CD4-positive, CD25-positive, alpha-beta regulatory T cell (primary cell): ENCODE data around the gene MYL7. TPM values are rescaled to one million over a fixed set of nuclear protein-coding genes. Genes with fewer than 3 reads are reported as not detected.

Source experiments
- ATAC-seq, 2 donors: fragments of 150-1000 bp; cut with Tn5 transposase; one replicate each; pipeline ENCODE4 v1.10.0; 2021; ENCODE audit warnings: low read depth in 2 of 2, moderate number of reproducible peaks in 2 of 2, moderate library complexity in 1 of 2
- DNase-seq, 3 donors: peaks; one replicate each; pipeline versions ENCODE4 v3.0.0 to v3.0.0-alpha.2; 2012 to 2022; ENCODE audit warnings: mixed read lengths in 1 of 3
- H3K27ac ChIP-seq: one replicate; pipeline ENCODE4 v1.7.0; 2013; ENCODE audit warnings: mild to moderate bottlenecking, low read length; ENCODE audit not compliant: insufficient read depth, poor library complexity, severe bottlenecking
- H3K27me3 ChIP-seq: one replicate; pipeline ENCODE4 v1.7.0; 2013; ENCODE audit warnings: low read length; ENCODE audit not compliant: control insufficient read depth, insufficient read depth
- H3K36me3 ChIP-seq: one replicate; pipeline ENCODE4 v1.7.0; 2013; ENCODE audit warnings: mild to moderate bottlenecking, low read length, moderate library complexity; ENCODE audit not compliant: control insufficient read depth, insufficient read depth
- H3K4me1 ChIP-seq: 2 replicates; pipeline ENCODE4 v1.7.0; 2013; ENCODE audit warnings: mild to moderate bottlenecking, low read length; ENCODE audit not compliant: insufficient read depth, control insufficient read depth, poor library complexity, severe bottlenecking
- H3K4me3 ChIP-seq: one replicate; pipeline ENCODE4 v1.7.0; 2013; ENCODE audit warnings: low read depth, mild to moderate bottlenecking, low read length, moderate library complexity
- H3K9me3 ChIP-seq, 2 experiments: 1 replicate in 1 of 2; 2 replicates in 1 of 2; pipeline ENCODE4 v1.7.0; 2013; ENCODE audit warnings: low read length in 2 of 2, mild to moderate bottlenecking in 1 of 2, moderate library complexity in 1 of 2; ENCODE audit not compliant: control insufficient read depth in 2 of 2
- H3K27ac Mint-ChIP-seq, 3 donors: one replicate each; pipeline ENCODE4 v1.8.0; 2020 to 2022; ENCODE audit warnings: mild to moderate bottlenecking in 3 of 3, mixed read lengths in 3 of 3, moderate library complexity in 2 of 3
- H3K27me3 Mint-ChIP-seq: one replicate; pipeline ENCODE4 v1.8.0; 2022; ENCODE audit warnings: mild to moderate bottlenecking, mixed read lengths
- H3K36me3 Mint-ChIP-seq: one replicate; pipeline ENCODE4 v1.8.0; 2020; ENCODE audit warnings: mixed read lengths
- H3K4me1 Mint-ChIP-seq, 4 donors: one replicate each; pipeline ENCODE4 v1.8.0; 2020 to 2022; ENCODE audit warnings: mixed read lengths in 4 of 4, mild to moderate bottlenecking in 1 of 4
- H3K4me3 Mint-ChIP-seq, 4 donors: one replicate each; pipeline ENCODE4 v1.8.0; 2020 to 2022; ENCODE audit warnings: mild to moderate bottlenecking in 4 of 4, mixed read lengths in 4 of 4, moderate library complexity in 3 of 4
- H3K9me3 Mint-ChIP-seq, 7 donors: one replicate each; pipeline ENCODE4 v1.8.0; 2020 to 2022; ENCODE audit warnings: mixed read lengths in 7 of 7, mild to moderate bottlenecking in 3 of 7, moderate library complexity in 2 of 7
- polyA plus RNA-seq, 4 donors: library from polyadenylated mRNA; unstranded; fragments of 300-500 nt; fragmentation: Illumina TruSeq; gene quantifications; one replicate each; pipeline ENCODE4 v1.2.3, GENCODE V29; 2021
- total RNA-seq: library from RNA; stranded (reverse); gene quantifications from one replicate; pipeline ENCODE4 v1.2.3, GENCODE V29; 2022

The MYL7 gene
- total and polyA plus RNA-seq, 5 donors from 2014 or later = not detected

GRCh38 chr7:44147026-44147991 lies 6.2 kb upstream of the MYL7 start:
- Mint-ChIP-seq H3K27me3 (peaks cover 9% of the 10 kb centered on the region), H3K4me3 (peak overlapping the region in 3 of 4 donors; percentile 43 to 52 (median 49)), H3K4me1 (peaks cover 0 to 14% (median 0%) of the 10 kb centered on the region in 4 donors), H3K27ac (peak overlapping the region in 1 of 3 donors; percentile 23), H3K36me3 (no peaks in the 10 kb centered on the region), H3K9me3 (peaks cover 0 to 1% (median 0%) of the 10 kb centered on the region in 7 donors)
- H3K9me3 ChIP-seq = no peaks in the 10 kb centered on the region
- H3K27ac ChIP-seq = no peak overlapping the region
- ATAC-seq (no peak), DNase-seq (no peak)
- peaks cover 7% of the 10 kb centered on the region for H3K4me1 ChIP-seq
- H3K4me3 ChIP-seq = no peak overlapping the region
- H3K27me3 ChIP-seq = no peaks in the 10 kb centered on the region
- no peaks in the 10 kb centered on the region for H3K36me3 ChIP-seq

GRCh38 chr7:44145969-44146911 lies 5.1 kb upstream of the MYL7 start:
- peaks cover 0 to 1% (median 0%) of the 10 kb centered on the region in 7 donors for H3K9me3 Mint-ChIP-seq
- peak; percentile 40 to 73 (median 66) for DNase-seq
- peak overlapping the region; percentile 49 to 75 (median 62) for H3K4me3 Mint-ChIP-seq
- no peaks in the 10 kb centered on the region for H3K27me3 ChIP-seq
- ATAC-seq = peak in 1 of 2 donors; percentile 44
- peaks cover 9% of the 10 kb centered on the region for H3K27me3 Mint-ChIP-seq
- no peaks in the 10 kb centered on the region for H3K9me3 ChIP-seq
- no peaks in the 10 kb centered on the region for H3K36me3 ChIP-seq
- H3K36me3 Mint-ChIP-seq = no peaks in the 10 kb centered on the region
- H3K4me1 ChIP-seq = peaks cover 7% of the 10 kb centered on the region
- H3K4me3 ChIP-seq = no peak overlapping the region
- H3K27ac ChIP-seq = no peak overlapping the region
- peak overlapping the region in 2 of 3 donors; percentile 76 to 86 for H3K27ac Mint-ChIP-seq
- H3K4me1 Mint-ChIP-seq = peaks cover 0 to 14% (median 0%) of the 10 kb centered on the region in 4 donors

DNA sequence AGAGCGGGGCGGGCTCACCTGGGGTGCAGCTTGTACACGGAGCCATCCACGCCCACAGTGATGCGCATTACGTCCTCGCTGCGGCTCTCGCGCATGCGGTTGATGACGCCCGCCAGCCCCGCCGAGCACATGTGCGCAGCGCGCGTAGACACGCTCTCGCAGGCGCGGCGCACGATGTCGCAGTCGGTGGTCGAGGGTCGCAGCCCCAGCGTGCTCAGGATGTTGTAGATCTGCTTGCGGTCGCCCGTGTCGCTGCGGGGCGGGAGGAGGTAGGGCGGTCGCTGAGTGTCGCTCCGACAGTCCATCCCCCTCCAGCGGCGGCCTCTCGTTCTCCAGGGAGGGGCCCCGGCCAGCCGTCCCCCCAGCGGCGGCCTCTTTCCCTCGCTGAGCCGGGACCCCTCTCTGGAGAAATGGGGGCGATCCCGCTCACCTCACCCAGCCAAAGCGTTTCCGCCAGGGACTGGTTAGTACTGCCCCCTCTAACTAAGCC lies 4.4 kb upstream of the MYL7 start:
- H3K27ac ChIP-seq = no peak overlapping the region
- Mint-ChIP-seq H3K27ac (peak overlapping the region in 2 of 3 donors; percentile 76 to 86), H3K9me3 (peaks cover 0 to 1% (median 0%) of the 10 kb centered on the region in 7 donors), H3K4me1 (peaks cover 0 to 14% (median 0%) of the 10 kb centered on the region in 4 donors), H3K36me3 (no peaks in the 10 kb centered on the region), H3K27me3 (peaks cover 9% of the 10 kb centered on the region), H3K4me3 (peak overlapping the region; percentile 17 to 75 (median 66))
- no peaks in the 10 kb centered on the region for H3K36me3 ChIP-seq
- DNase-seq (peak; percentile 49 to 52 (median 51)), ATAC-seq (peak; percentile 40 to 48)
- no peak overlapping the region for H3K4me3 ChIP-seq
- peaks cover 7% of the 10 kb centered on the region for H3K4me1 ChIP-seq
- H3K27me3 ChIP-seq = no peaks in the 10 kb centered on the region
- H3K9me3 ChIP-seq = no peaks in the 10 kb centered on the region

- ATAC-seq (no peak), DNase-seq (no peak)
- H3K27me3 Mint-ChIP-seq = peaks cover 9% of the 10 kb centered on the region
- peak overlapping the region in 3 of 4 donors; percentile 63 to 75 (median 70) for H3K4me3 Mint-ChIP-seq
- Histone ChIP-seq H3K27ac (no peak overlapping the region), H3K27me3 (no peaks in the 10 kb centered on the region), H3K36me3 (no peaks in the 10 kb centered on the region), H3K9me3 (no peaks in the 10 kb centered on the region), H3K4me1 (peaks cover 7% of the 10 kb centered on the region), H3K4me3 (no peak overlapping the region)
- H3K4me1 Mint-ChIP-seq = peaks cover 0 to 14% (median 0%) of the 10 kb centered on the region in 4 donors
- H3K36me3 Mint-ChIP-seq = no peaks in the 10 kb centered on the region
- peak overlapping the region in 2 of 3 donors; percentile 76 to 86 for H3K27ac Mint-ChIP-seq
- peaks cover 0 to 1% (median 0%) of the 10 kb centered on the region in 7 donors for H3K9me3 Mint-ChIP-seq
These were observed 3.9 kb upstream of the MYL7 start for GRCh38 chr7:44144968-44145478.

GRCh38 chr7:44144426-44144967 lies 3.4 kb upstream of the MYL7 start:
- Mint-ChIP-seq H3K9me3 (peaks cover 0 to 2% (median 0%) of the 10 kb centered on the region in 7 donors), H3K4me1 (peaks cover 0 to 14% (median 0%) of the 10 kb centered on the region in 4 donors), H3K27ac (no peak overlapping the region), H3K4me3 (no peak overlapping the region), H3K27me3 (peaks cover 9% of the 10 kb centered on the region), H3K36me3 (no peaks in the 10 kb centered on the region)
- no peak overlapping the region for H3K27ac ChIP-seq
- ATAC-seq = no peak
- H3K36me3 ChIP-seq = no peaks in the 10 kb centered on the region
- no peaks in the 10 kb centered on the region for H3K27me3 ChIP-seq
- H3K9me3 ChIP-seq = no peaks in the 10 kb centered on the region
- H3K4me3 ChIP-seq = no peak overlapping the region
- peaks cover 7% of the 10 kb centered on the region for H3K4me1 ChIP-seq
- no peak for DNase-seq

- peaks cover 0 to 2% (median 0%) of the 10 kb centered on the region in 7 donors for H3K9me3 Mint-ChIP-seq
- Histone ChIP-seq H3K36me3 (no peaks in the 10 kb centered on the region), H3K9me3 (no peaks in the 10 kb centered on the region), H3K27ac (no peak overlapping the region), H3K27me3 (no peaks in the 10 kb centered on the region), H3K4me1 (peaks cover 7% of the 10 kb centered on the region), H3K4me3 (no peak overlapping the region)
- H3K4me1 Mint-ChIP-seq = peaks cover 0 to 14% (median 0%) of the 10 kb centered on the region in 4 donors
- ATAC-seq (no peak), DNase-seq (no peak)
- peaks cover 13% of the 10 kb centered on the region for H3K27me3 Mint-ChIP-seq
- H3K36me3 Mint-ChIP-seq = no peaks in the 10 kb centered on the region
- H3K27ac Mint-ChIP-seq = peak overlapping the region in 1 of 3 donors; percentile 20
- no peak overlapping the region for H3K4me3 Mint-ChIP-seq
These were observed 2.6 kb upstream of the MYL7 start for GRCh38 chr7:44143646-44144250.
